ENCODE results near the gene WDR45B.

The WDR45B gene

DNA sequence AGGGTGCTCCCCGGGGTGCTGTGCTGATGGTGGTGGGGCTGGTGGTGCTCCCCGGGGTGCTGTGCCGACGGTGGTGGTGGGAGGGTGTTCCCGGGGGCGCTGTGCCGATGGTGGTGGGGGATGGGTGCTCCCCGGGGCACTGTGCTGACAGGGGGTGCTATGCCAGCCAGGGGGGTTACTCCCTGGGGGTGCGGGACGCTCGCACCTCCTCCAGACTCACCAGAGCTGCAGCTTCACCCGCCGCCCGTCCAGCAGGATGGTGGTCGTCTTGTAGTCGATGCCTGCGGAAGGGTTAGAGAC is 16.0 kb upstream of the WDR45B start:
- no peak overlapping the region for H3K9ac ChIP-seq (ENCODE audit: low read depth, low read length)
- no peaks in the 10 kb centered on the region for H3K27me3 ChIP-seq (ENCODE audit: control insufficient read depth, insufficient read depth, low read length)
- no peaks in the 10 kb centered on the region for H3K36me3 ChIP-seq (ENCODE audit: control insufficient read depth, insufficient read depth, low read length)
- no peak overlapping the region for H3K27ac ChIP-seq (ENCODE audit: low read depth, low read length)
- H3K9me3 ChIP-seq (ENCODE audit: control insufficient read depth, insufficient read depth, low read length): no peaks in the 10 kb centered on the region
- no peaks in the 10 kb centered on the region for H3K4me1 ChIP-seq (ENCODE audit: control insufficient read depth, insufficient read depth, low read length)
- H3K4me3 ChIP-seq (ENCODE audit: low read depth, low read length): no peak overlapping the region

DNA sequence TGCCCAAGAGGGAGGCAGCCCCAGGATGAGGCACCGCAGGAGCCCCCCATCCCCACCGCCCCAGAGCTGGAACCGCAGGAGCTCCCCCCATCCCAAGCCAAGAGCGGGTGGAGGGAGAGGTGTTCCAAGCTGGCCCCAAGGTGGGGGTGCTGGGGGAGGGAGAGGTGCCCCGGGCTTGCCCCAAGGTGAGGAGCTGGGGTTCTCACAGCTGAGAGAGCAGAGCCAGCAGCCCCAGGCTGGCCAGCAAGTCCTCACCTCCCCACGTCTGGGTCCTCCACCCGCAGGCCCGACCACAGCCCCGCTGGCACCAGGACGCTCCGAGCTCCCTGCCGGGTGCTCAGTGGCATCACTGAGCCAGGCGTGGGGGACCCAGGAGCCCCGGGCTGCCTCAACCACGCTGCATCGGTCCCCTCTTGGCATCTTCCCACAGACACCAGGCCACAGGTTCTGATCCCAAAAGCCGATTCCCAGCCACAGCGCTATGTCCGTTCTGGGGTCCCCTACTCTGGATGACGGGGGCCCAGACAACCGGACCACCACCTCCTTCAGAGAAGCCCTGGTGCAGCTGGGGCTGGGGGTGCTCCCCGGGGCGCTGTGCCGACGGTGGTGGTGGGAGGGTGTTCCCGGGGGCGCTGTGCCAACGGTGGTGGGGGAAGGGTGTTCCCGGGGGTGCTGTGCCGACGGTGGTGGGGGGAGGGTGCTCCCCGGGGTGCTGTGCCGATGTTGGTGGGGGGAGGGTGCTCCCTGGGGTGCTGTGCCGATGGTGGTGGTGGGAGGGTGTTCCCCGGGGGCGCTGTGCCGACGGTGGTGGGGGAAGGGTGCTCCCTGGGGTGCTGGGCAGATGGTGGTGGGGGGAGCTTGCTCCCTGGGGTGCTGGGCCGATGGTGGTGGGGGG is 15.4 kb upstream of the WDR45B start:
- Histone ChIP-seq H3K9me3 (ENCODE audit: control insufficient read depth, insufficient read depth, low read length) (no peaks in the 10 kb centered on the region), H3K27me3 (ENCODE audit: control insufficient read depth, insufficient read depth, low read length) (no peaks in the 10 kb centered on the region), H3K36me3 (ENCODE audit: control insufficient read depth, insufficient read depth, low read length) (no peaks in the 10 kb centered on the region), H3K9ac (ENCODE audit: low read depth, low read length) (no peak overlapping the region), H3K27ac (ENCODE audit: low read depth, low read length) (no peak overlapping the region), H3K4me3 (ENCODE audit: low read depth, low read length) (no peak overlapping the region), H3K4me1 (ENCODE audit: control insufficient read depth, insufficient read depth, low read length) (no peaks in the 10 kb centered on the region)

DNA sequence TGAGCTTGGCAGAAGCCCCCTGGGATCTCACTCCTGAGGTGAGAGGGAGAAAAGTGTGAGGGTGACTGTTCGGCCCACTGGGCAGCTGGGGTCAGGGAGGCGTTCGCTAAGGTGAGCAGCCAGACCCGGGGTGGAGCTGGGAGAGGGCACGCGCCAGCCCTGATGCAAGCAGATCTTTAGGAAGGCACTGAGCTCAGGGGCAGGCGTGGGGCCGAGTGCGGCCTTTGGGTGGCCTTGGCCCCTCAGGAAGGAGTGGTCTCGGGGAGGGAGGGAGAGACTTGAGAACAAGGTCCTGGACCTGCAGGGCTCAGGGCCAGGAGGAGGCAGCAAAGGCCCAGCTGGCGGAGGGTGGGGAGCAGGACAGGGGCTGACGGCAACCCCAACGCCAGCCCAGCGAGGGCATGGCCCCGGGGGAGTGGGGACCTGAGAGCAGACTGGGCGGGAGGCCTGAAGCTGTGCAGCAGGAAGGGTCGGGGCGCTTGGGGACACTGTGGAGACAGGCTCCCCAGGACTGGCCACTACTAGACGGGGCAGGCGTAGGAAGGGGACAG is 14.5 kb upstream of the WDR45B start:
- Histone ChIP-seq H3K27ac (ENCODE audit: low read depth, low read length) (no peak overlapping the region), H3K4me1 (ENCODE audit: control insufficient read depth, insufficient read depth, low read length) (no peaks in the 10 kb centered on the region), H3K9me3 (ENCODE audit: control insufficient read depth, insufficient read depth, low read length) (no peaks in the 10 kb centered on the region), H3K9ac (ENCODE audit: low read depth, low read length) (no peak overlapping the region), H3K4me3 (ENCODE audit: low read depth, low read length) (no peak overlapping the region), H3K27me3 (ENCODE audit: control insufficient read depth, insufficient read depth, low read length) (no peaks in the 10 kb centered on the region), H3K36me3 (ENCODE audit: control insufficient read depth, insufficient read depth, low read length) (no peaks in the 10 kb centered on the region)

DNA sequence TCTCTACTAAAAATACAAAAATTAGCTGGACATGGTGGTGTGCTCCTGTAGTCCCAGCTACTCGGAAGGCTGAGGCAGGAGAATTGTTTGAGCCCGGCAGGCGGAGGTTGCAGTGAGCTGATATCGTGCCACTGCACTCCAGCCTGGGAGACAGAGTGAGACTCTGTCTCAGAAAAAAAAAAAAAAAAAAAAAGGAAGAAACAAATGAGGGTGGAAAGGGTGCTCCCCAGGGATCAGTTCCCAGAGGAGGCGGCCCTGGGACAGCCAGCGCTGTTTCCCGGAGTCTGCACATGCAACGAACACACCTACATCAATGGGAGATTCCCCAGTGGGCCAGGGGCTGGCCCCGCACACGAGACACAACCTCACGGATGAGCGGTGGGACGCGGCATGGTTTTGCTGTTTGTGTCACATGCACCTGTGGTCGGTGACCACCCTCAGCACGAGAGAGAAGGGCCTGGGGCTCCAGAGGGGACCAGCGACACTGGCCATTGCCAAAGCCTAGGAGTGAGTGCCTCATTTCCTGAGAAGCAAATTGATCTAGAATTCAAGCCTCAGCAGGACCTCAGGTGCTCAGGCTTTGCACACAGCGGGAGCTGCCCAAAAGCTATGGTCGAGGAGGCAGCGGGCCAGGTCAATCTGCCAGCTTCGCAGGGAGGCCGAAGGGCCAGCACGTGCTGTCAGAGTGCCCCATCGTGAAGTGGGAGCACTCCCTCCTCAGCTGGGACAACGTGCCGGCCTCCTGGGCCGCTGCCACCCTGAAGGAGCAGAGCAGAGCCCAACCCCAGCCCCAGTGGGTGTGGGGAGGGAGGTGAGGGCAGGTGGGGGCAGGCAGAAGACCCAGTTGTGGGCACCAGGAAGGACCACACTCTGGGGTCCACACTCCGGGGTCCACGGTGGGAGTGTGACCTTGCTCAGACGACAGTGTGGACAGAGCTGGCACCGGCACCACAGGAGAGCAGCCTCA is 13.8 kb upstream of the WDR45B start:
- Histone ChIP-seq H3K9me3 (ENCODE audit: control insufficient read depth, insufficient read depth, low read length) (no peaks in the 10 kb centered on the region), H3K4me1 (ENCODE audit: control insufficient read depth, insufficient read depth, low read length) (no peaks in the 10 kb centered on the region)

DNA sequence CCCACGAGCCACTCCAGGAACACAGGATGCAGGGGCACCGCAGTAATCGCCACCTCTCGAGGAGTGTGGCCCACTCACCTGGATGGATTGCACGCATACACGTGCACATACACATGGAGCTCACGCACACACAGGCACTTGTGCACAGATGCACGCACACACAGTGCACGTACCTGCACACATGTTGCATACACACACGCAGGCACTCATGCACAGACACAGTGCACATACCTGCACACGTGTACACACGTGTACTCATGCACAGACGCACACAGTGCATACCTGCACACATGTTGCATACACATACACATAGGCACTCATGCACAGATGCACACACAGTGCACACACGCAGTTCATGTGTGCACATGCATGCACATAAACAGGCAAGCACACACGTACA is 11.6 kb upstream of the WDR45B start:
- Histone ChIP-seq H3K4me1 (ENCODE audit: control insufficient read depth, insufficient read depth, low read length) (no peaks in the 10 kb centered on the region), H3K27ac (ENCODE audit: low read depth, low read length) (no peak overlapping the region), H3K4me3 (ENCODE audit: low read depth, low read length) (no peak overlapping the region), H3K27me3 (ENCODE audit: control insufficient read depth, insufficient read depth, low read length) (no peaks in the 10 kb centered on the region), H3K9me3 (ENCODE audit: control insufficient read depth, insufficient read depth, low read length) (no peaks in the 10 kb centered on the region), H3K9ac (ENCODE audit: low read depth, low read length) (no peak overlapping the region), H3K36me3 (ENCODE audit: control insufficient read depth, insufficient read depth, low read length) (no peaks in the 10 kb centered on the region)

More for the DNA sequence above, 13.8 kb upstream of the WDR45B start:
- Histone ChIP-seq H3K9ac (ENCODE audit: low read depth, low read length) (no peak overlapping the region), H3K4me3 (ENCODE audit: low read depth, low read length) (no peak overlapping the region), H3K27ac (ENCODE audit: low read depth, low read length) (no peak overlapping the region), H3K27me3 (ENCODE audit: control insufficient read depth, insufficient read depth, low read length) (no peaks in the 10 kb centered on the region), H3K36me3 (ENCODE audit: control insufficient read depth, insufficient read depth, low read length) (no peaks in the 10 kb centered on the region)

DNA sequence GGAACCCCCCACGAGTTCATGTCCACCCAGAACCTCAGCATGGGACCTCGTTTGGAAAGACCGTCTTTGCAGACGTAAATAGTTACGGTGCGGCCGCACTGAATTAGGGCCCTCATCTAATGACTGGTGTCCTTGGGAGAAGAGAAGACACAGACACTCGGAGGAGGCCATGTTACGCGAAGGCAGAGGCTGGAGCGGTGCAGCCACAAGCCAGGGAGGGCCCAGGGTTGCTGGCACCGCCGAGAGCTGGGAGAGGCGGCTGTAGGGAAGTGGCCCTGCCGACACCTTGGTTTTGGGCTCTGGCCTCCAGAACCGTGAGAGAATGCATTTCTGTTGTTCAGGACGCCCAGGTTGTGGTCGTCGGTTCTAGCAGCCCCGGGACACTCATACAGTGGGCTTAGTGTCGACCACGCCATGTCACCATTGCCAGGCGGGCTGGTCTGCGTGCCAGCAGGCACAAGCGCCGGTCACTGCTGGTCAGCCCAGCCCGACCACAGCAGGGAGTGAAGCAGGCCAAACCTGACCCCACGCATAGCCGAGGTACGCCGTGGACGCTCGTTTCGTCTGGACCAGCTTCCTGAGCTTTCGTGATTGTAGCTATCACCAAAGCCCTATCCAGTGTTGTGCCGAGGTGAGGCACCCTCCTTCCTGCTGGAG is 10.7 kb upstream of the WDR45B start:
- Histone ChIP-seq H3K4me1 (ENCODE audit: control insufficient read depth, insufficient read depth, low read length) (no peaks in the 10 kb centered on the region), H3K27ac (ENCODE audit: low read depth, low read length) (no peak overlapping the region), H3K9ac (ENCODE audit: low read depth, low read length) (no peak overlapping the region), H3K36me3 (ENCODE audit: control insufficient read depth, insufficient read depth, low read length) (no peaks in the 10 kb centered on the region), H3K4me3 (ENCODE audit: low read depth, low read length) (no peak overlapping the region), H3K27me3 (ENCODE audit: control insufficient read depth, insufficient read depth, low read length) (no peaks in the 10 kb centered on the region), H3K9me3 (ENCODE audit: control insufficient read depth, insufficient read depth, low read length) (no peaks in the 10 kb centered on the region)

DNA sequence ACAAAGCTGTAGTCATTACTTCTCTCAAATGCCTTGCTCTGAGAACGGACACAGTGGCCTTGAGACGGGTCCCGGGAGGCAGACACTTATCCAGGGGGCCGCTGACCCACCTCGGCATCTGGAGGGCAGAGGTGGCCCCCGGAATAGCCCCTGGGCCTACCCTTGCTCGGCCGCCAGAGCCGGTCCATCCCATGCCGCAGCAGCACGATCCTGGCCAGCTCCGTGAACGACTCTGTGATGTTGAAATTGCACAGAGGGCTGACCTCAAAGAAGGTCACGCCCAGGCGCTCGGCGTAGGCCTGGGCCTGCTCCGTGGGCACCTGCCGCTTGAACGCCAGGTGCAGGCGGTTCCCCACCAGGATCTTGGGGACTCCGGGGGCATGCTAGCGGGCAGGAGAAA is 10.1 kb upstream of the WDR45B start:
- no peaks in the 10 kb centered on the region for H3K36me3 ChIP-seq (ENCODE audit: control insufficient read depth, insufficient read depth, low read length)
- H3K9ac ChIP-seq (ENCODE audit: low read depth, low read length): no peak overlapping the region
- no peaks in the 10 kb centered on the region for H3K4me1 ChIP-seq (ENCODE audit: control insufficient read depth, insufficient read depth, low read length)
- H3K27me3 ChIP-seq (ENCODE audit: control insufficient read depth, insufficient read depth, low read length): no peaks in the 10 kb centered on the region
- H3K4me3 ChIP-seq (ENCODE audit: low read depth, low read length): no peak overlapping the region
- no peaks in the 10 kb centered on the region for H3K9me3 ChIP-seq (ENCODE audit: control insufficient read depth, insufficient read depth, low read length)
- no peak overlapping the region for H3K27ac ChIP-seq (ENCODE audit: low read depth, low read length)

DNA sequence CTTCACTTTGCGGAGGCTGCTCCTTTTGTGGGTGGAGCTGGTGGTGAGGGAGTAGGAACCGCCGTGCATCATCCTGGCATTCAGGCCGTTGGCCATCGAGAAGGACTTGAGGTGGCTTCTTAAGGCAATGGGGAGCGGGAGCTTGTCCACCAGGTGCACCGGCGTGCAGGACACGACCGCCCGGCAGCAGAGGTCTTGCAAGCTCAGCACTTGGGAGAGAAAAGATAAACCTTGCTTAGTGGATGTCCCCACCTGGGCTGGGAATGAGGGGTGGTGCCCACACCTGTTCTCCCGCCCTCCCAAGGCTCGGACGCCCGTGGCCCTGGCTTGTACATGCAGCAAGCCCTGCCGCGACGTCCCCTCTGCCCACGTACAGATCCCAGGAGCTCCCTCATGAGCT is 9.7 kb upstream of the WDR45B start:
- Histone ChIP-seq H3K4me3 (ENCODE audit: low read depth, low read length) (no peak overlapping the region), H3K36me3 (ENCODE audit: control insufficient read depth, insufficient read depth, low read length) (no peaks in the 10 kb centered on the region), H3K27me3 (ENCODE audit: control insufficient read depth, insufficient read depth, low read length) (no peaks in the 10 kb centered on the region), H3K9me3 (ENCODE audit: control insufficient read depth, insufficient read depth, low read length) (no peaks in the 10 kb centered on the region), H3K27ac (ENCODE audit: low read depth, low read length) (no peak overlapping the region), H3K9ac (ENCODE audit: low read depth, low read length) (no peak overlapping the region), H3K4me1 (ENCODE audit: control insufficient read depth, insufficient read depth, low read length) (no peaks in the 10 kb centered on the region)

DNA sequence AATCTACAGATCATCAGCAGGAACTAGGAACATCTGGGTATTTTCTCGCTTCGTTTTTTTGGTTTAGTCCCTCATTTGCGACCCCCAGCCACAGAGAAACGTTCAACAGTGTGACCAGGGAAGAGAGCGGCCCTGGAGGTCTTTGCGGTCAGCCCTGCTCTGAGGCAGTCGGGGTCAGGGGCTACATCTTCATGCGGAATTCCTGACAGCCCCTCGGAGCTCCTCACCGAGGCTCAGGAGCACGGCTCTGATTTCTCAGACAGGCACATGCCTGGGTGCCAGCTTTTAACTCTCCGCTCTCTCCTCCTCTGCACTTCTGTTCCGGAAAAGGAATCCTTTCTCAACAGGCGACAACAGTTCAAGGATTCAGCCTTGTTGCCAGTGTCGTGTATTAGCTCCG is 8.0 kb upstream of the WDR45B start:
- H3K27me3 ChIP-seq (ENCODE audit: control insufficient read depth, insufficient read depth, low read length): no peaks in the 10 kb centered on the region
- no peaks in the 10 kb centered on the region for H3K4me1 ChIP-seq (ENCODE audit: control insufficient read depth, insufficient read depth, low read length)
- H3K27ac ChIP-seq (ENCODE audit: low read depth, low read length): no peak overlapping the region
- no peaks in the 10 kb centered on the region for H3K36me3 ChIP-seq (ENCODE audit: control insufficient read depth, insufficient read depth, low read length)
- no peaks in the 10 kb centered on the region for H3K9me3 ChIP-seq (ENCODE audit: control insufficient read depth, insufficient read depth, low read length)
- H3K9ac ChIP-seq (ENCODE audit: low read depth, low read length): no peak overlapping the region
- H3K4me3 ChIP-seq (ENCODE audit: low read depth, low read length): no peak overlapping the region

DNA sequence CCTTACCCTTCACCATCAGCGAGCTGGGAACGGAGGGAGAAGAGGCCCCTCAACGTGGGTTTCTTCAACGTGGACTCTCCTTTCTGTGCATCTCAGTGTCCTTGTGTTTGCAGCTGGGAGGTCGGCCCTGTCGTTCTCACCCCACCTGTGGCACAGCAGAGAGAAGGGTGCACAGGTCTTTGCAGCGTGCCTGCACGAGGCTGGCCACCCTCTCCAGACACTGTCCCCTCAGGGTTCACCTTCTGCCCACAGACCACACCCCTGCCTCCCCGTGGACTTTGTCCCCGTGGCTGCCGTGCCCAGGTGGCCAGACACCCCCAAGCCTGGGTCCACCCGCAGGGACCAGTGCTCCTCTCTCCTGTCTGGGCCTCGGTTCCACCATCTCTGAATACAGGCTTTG is 7.3 kb upstream of the WDR45B start:
- no peaks in the 10 kb centered on the region for H3K4me1 ChIP-seq (ENCODE audit: control insufficient read depth, insufficient read depth, low read length)
- H3K27me3 ChIP-seq (ENCODE audit: control insufficient read depth, insufficient read depth, low read length): no peaks in the 10 kb centered on the region
- no peaks in the 10 kb centered on the region for H3K36me3 ChIP-seq (ENCODE audit: control insufficient read depth, insufficient read depth, low read length)
- no peaks in the 10 kb centered on the region for H3K9me3 ChIP-seq (ENCODE audit: control insufficient read depth, insufficient read depth, low read length)
- H3K27ac ChIP-seq (ENCODE audit: low read depth, low read length): no peak overlapping the region
- no peak overlapping the region for H3K4me3 ChIP-seq (ENCODE audit: low read depth, low read length)
- H3K9ac ChIP-seq (ENCODE audit: low read depth, low read length): no peak overlapping the region
